Midbrain (tissue), 1 donor: ENCODE measurements around the gene ZNF543.
"Not testable (repeated sequence)": the region's sequence is repeated elsewhere in the genome, so short reads cannot be mapped to it uniquely, and the experiment has no call there.

Source experiments
- DNase-seq: peaks from one replicate; lab custom pipeline; 2025; lab: John Stamatoyannopoulos, UW

The ZNF543 gene

DNA sequence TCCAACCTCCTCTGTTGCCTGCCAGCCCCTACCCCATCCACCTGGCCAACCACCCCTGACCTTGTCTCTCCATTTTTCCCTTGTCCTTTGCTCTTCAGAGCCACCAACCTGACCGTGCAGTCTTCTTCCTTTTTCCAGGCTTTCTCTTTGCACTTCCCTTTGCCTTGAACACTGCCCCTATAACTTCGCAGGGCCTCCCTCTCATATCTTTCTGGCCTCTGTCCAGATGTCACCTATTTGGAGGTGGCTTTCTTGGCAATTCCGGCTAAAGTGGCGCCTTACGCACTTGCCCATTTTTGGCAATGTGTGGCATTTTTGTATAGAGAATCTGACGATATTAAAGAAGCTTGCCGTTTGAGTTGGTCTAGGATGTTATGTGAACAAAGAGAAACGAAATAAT, 844 bp downstream of the ZNF543 start:
- no peak for DNase-seq

- no peak for DNase-seq
These were observed 1.5 kb downstream of the ZNF543 start for GRCh38 chr19:57321751-57322150.

DNA sequence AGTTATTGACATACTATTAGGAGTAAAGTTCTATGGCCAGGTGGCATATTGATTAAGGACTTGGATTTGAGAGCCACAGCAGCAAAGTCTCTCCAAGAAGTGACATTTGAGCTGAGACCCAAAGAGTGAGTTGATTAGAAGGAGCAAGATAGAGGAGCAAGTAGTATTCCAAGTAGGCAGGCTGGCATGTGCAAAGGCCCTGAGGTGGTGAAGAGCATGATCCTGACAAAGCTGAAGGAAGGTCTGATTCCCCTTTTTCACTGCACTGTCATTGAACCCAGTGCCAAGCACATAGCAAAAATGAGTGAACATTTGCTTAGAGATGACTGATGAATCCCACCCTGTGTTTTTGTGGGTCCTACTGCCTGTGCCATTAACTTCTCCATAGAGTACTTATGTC, 4.7 kb downstream of the ZNF543 start:
- no peak for DNase-seq

DNA sequence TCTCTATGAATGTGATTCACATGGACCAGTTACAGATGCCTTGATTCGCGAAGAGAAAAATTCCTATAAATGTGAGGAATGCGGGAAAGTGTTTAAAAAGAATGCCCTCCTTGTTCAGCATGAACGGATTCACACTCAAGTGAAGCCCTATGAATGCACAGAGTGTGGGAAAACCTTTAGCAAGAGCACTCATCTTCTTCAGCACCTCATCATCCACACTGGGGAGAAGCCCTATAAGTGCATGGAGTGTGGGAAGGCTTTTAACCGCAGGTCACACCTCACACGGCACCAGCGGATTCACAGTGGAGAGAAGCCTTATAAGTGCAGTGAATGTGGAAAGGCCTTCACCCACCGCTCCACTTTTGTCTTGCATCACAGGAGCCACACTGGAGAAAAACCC, 7.7 kb downstream of the ZNF543 start:
- DNase-seq, result no peak

- no peak for DNase-seq
These were observed 13.9 kb downstream of the ZNF543 start for GRCh38 chr19:57334191-57334590.

GRCh38 chr19:57338877-57339276, 18.6 kb downstream of the ZNF543 start:
- DNase-seq, result no peak

GRCh38 chr19:57342582-57342981, 22.3 kb downstream of the ZNF543 start:
- DNase-seq, result no peak

GRCh38 chr19:57348136-57348535, 27.9 kb downstream of the ZNF543 start:
- DNase-seq, result no peak

DNA sequence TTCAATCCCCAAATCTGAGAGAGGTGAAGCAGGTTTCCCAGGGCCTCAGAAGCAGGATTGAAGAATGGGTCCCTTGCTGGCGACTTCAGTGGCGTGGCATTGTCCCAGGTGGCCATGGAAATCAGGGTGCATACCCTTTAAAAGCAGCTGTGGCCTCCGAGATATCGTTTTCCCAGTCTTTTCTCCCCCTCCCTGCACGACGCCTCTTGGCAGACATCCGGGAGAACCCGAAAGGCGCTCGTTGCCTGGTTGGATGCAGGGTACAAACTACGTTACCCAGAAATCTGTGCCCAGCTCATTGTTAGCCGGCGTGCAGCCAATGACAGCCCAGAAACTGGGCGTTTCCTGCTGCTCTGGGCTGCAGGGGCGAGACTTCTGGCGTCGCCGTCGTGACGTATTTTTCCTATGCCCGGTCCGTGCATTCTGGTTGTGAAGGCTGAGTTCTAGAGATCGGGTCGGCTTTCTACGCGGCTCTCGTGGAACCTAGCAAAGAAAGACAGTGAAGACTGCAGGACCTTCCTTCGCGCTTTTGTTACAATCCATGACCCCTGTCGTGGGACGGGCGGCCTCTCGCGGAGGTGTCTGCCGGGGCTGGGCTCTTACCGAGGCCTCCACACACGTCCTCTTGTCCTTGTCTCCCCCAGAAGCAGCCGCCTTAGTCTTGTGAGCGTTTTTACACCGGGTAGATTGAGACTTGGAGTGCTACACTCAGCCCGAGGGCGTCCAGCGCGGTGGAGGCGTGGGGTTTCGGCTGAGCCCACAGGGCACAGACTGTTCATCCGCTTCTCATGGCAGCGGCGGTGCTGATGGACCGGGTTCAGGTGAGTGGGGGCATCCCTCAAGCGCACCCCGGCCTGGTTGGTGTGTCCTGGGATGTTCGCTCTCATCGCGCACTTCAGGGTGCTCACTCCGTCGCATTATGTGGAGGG, 30.9 kb downstream of the ZNF543 start, which contains the start of gene ZNF304:
Gene ZNF304, plus strand, starts transcription at position 395 of the 929 bp plus-strand sequence. Its CDS starts 394 bp downstream, at position 789.
- DNase-seq, result peak; percentile 96

- no peak for DNase-seq
These were observed 31.6 kb downstream of the ZNF543 start for GRCh38 chr19:57351867-57352266.

- no peak for DNase-seq
These were observed 35.6 kb downstream of the ZNF543 start for GRCh38 chr19:57355916-57356315.

GRCh38 chr19:57357406-57357805, 37.1 kb downstream of the ZNF543 start:
- no peak for DNase-seq

- DNase-seq, result no peak
These were observed 39.0 kb downstream of the ZNF543 start for GRCh38 chr19:57359300-57359699.

DNA sequence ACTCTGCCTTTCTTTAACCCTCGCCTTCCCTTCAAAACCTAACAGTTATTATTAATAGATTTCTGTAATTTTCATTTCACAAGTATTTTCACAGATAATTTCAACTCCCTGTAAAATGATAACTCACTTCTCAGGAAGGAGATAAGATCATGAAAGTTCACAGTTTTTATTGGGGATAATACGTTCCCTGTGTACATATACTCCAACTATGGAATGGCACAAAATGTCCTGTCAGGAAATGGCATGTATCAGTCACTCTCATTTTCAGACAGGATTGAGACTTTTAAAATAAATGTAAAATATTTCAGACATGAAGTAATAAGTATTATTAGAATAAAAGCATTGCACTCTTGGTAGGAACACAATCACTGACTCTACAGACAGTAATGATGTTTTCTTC, 42.1 kb downstream of the ZNF543 start:
- DNase-seq, result no peak

- peak; percentile 99 for DNase-seq
These were observed 42.9 kb downstream of the ZNF543 start, which contains the start of the genes TRAPPC2B and ZNF547 for GRCh38 chr19:57362997-57363687. Gene TRAPPC2B (plus strand): TSS chr19:57363551. CDS start chr19:57364834, 1,283 bp downstream. Gene ZNF547 (plus strand): TSS chr19:57363551. CDS start chr19:57368556, 5,005 bp downstream.

DNA sequence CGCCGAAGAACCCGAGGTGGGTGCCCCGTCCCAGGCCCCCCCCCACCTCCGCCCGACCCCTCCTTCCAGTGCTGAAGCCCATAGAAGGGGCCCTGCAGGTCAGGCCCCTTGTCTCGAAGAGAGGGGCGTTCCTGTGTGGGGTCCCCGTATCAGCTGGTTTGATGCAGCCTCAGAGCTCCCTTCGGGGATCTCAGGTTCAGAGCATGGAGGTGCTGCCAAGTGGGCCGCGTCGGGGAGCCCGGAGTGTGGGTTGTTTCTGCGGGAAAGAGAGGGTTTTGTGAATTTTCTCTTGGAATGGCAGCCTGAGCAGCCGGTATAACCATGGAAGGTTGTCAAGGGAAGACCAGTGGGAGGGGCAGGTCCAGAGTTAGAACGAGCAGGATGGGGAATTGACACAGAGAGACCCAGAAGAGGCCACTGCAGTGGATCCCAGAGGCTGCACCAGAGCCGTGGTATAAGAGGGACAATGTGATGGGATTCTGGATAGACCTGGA, 43.5 kb downstream of the ZNF543 start:
- no peak for DNase-seq

- DNase-seq, result no peak
These were observed 46.5 kb downstream of the ZNF543 start for GRCh38 chr19:57366776-57367175.

GRCh38 chr19:57374179-57374578, 53.9 kb downstream of the ZNF543 start:
- DNase-seq, result no peak

- DNase-seq, result not testable (repeated sequence)
These were observed 54.4 kb downstream of the ZNF543 start for GRCh38 chr19:57374647-57375046.

DNA sequence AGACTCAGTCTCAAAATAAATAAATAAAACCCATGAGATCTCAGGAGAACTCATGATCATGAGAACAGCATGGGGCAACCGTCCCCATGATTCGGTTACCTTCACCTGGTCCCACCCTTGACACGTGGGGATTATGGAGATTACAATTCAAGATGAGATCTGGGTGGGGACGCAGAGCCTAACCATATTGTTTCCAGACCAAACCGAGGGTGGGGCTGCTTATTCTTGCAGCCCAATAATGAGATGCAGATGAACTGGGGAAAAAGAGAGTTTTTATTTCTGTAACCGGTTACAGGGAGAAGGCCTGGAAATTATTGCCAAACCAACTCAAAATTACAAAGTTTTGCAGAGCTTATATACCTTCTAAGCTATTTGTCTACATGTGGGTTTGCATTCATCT, 55.9 kb downstream of the ZNF543 start:
- no peak for DNase-seq

DNA sequence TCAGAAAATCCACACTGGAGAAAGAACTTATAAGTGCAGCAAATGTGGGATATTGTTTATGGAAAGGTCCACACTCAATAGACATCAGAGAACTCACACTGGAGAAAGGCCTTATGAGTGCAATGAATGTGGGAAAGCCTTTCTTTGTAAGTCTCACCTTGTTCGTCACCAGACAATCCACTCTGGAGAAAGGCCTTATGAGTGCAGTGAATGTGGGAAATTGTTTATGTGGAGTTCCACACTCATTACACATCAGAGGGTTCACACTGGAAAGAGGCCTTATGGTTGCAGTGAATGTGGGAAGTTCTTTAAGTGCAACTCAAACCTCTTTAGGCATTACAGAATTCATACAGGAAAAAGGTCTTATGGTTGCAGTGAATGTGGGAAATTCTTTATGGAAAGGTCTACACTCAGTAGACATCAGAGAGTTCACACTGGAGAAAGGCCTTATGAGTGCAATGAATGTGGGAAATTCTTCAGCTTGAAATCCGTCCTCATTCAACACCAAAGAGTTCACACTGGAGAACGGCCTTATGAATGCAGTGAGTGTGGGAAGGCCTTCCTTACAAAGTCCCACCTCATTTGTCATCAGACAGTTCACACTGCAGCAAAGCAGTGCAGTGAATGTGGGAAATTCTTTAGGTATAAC, 57.4 kb downstream of the ZNF543 start:
- DNase-seq, result no peak
